Measurements from ENCODE around the gene SHD.
"Not testable (repeated sequence)": the region's sequence is repeated elsewhere in the genome, so short reads cannot be mapped to it uniquely, and the experiment has no call there.

Gene SHD

GRCh38 chr19:4267101-4267900 is 11.8 kb upstream of the SHD start:
- POLR2A ChIA-PET: no interaction called here
- no peak for DNase-seq (ENCODE audit: low read depth, low spot score)
- peak; percentile 74 for TF ChIP-seq CTCF (IDR thresholded peaks at IDR 0.05; ENCODE audit: insufficient read depth, low read length, missing control alignments)
- CTCF ChIA-PET: interaction anchor here (0.6 to 6.7 kb wide), 31 partner anchors 9 to 370 kb away, joined by 3 to 77 read pairs (median 5); partner anchors contain the start of genes CHAF1A, MPND, PLIN4 and PLIN5
- H3K4me3 ChIP-seq (ENCODE audit: low read depth, low read length): no peak overlapping the region

GRCh38 chr19:4267901-4268815 is 10.9 kb upstream of the SHD start:
- DNase-seq (ENCODE audit: low read depth, low spot score): no peak
- CTCF ChIA-PET: interaction anchor here (0.7 to 6.7 kb wide), 27 partner anchors 10 to 369 kb away, joined by 3 to 77 read pairs (median 6); partner anchors contain the start of genes CHAF1A, MPND, PLIN4 and PLIN5
- POLR2A ChIA-PET: interaction anchor here (0.5 kb wide), 1 partner anchor 118 kb away, joined by 4 read pairs; no protein-coding TSS in a partner anchor
- TF ChIP-seq CTCF (IDR thresholded peaks at IDR 0.05; ENCODE audit: insufficient read depth, low read length, missing control alignments): no peak
- no peak overlapping the region for H3K4me3 ChIP-seq (ENCODE audit: low read depth, low read length)

GRCh38 chr19:4268816-4269430 is 10.1 kb upstream of the SHD start:
- TF ChIP-seq CTCF (IDR thresholded peaks at IDR 0.05; ENCODE audit: insufficient read depth, low read length, missing control alignments): no peak
- H3K4me3 ChIP-seq (ENCODE audit: low read depth, low read length): no peak overlapping the region
- ChIA-PET CTCF (interaction anchor here (0.8 to 6.7 kb wide), 13 partner anchors 10 to 255 kb away, joined by 3 to 77 read pairs (median 8); partner anchors contain the start of genes CHAF1A, MPND, SH3GL1 and SHD), POLR2A (interaction anchor here (0.5 kb wide), 1 partner anchor 117 kb away, joined by 4 read pairs; no protein-coding TSS in a partner anchor)
- no peak for DNase-seq (ENCODE audit: low read depth, low spot score)

- ChIA-PET POLR2A (no interaction called here), CTCF (interaction anchor here (1.5 to 1.7 kb wide), 2 partner anchors 66 to 128 kb away, joined by 3 to 4 read pairs; partner anchors contain the start of gene SH3GL1)
- no peak overlapping the region for H3K4me3 ChIP-seq (ENCODE audit: low read depth, low read length)
- no peak for DNase-seq (ENCODE audit: low read depth, low spot score)
- no peak for TF ChIP-seq CTCF (IDR thresholded peaks at IDR 0.05; ENCODE audit: insufficient read depth, low read length, missing control alignments)
Observed at GRCh38 chr19:4272894-4273293, 6.2 kb upstream of the SHD start.

- H3K4me3 ChIP-seq (ENCODE audit: low read depth, low read length); DNase-seq (ENCODE audit: low read depth, low spot score): not testable (repeated sequence)
- ChIA-PET POLR2A (interaction anchor here (0.7 kb wide), 1 partner anchor 82 kb away, joined by 4 read pairs; no protein-coding TSS in a partner anchor), CTCF (interaction anchor here (0.6 to 1.7 kb wide), 3 partner anchors 10 to 126 kb away, joined by 3 to 4 read pairs (median 3); partner anchors contain the start of gene SH3GL1)
Observed at GRCh38 chr19:4274321-4274686, 4.8 kb upstream of the SHD start.

GRCh38 chr19:4277191-4277696 is 1.8 kb upstream of the SHD start:
- DNase-seq (ENCODE audit: low read depth, low spot score): no peak
- ChIA-PET POLR2A (no interaction called here), CTCF (interaction anchor here (0.9 to 8.0 kb wide), 6 partner anchors 9 to 123 kb away, joined by 3 to 77 read pairs (median 3); partner anchors contain the start of genes MPND, SH3GL1 and YJU2)
- H3K4me3 ChIP-seq (ENCODE audit: low read depth, low read length): no peak overlapping the region
- no peak for TF ChIP-seq CTCF (IDR thresholded peaks at IDR 0.05; ENCODE audit: insufficient read depth, low read length, missing control alignments)

Data from AG04449 (cell line).